Activated CD4-positive, CD25-positive, alpha-beta regulatory T cell (primary cell): ENCODE data around the gene SPTA1.
"Not testable (repeated sequence)": the region's sequence is repeated elsewhere in the genome, so short reads cannot be mapped to it uniquely, and the experiment has no call there.

Source experiments
- DNase-seq, 4 experiments: peaks; one replicate each; lab custom pipeline; 2025; lab: John Stamatoyannopoulos, UW

SPTA1 gene

DNA sequence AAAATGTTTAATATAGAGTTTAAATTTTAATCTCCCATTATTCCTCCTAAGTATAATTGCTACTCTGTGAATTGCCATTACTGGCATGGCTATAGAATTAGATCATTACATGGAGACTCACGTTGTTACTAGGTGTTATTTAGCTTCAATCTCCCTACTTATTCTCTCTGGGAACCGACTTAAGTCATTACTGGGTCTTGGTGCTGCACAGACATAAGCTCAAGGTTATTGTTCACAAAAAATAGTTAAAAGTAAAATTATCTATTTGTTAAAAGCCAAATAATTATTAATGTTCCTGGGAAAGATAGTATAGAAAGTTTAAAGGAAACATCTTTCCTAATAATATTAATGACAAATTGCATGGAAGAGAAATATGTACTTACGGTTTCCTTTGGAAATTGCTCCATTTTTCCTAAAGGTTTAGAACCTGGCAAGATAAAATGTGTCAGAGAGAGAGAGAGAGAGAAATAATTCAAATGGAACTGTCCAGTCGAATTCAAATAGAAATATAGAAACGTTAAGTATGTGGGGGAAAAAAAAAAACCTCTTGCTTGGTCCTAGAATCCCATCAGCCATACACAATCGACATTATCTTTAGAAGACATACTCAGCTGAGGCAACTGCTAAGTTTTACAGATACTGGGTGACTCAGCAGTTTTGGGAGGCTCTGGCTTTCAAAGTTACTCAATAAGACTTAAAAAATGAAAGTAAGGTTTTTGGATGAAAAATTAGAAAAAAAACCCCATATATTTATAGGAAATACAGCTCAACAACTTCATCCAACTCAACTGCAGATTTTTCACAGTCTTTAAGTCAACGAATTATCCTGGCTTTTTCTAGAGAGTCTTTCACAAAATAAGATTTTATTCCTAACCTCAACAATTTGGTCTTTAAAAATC is at the start of gene SPTA1:
Gene SPTA1, minus strand, starts transcription at position 605 of the 899 bp plus-strand sequence. Its CDS starts 198 bp downstream, at position 407.
- DNase-seq = no peak

DNA sequence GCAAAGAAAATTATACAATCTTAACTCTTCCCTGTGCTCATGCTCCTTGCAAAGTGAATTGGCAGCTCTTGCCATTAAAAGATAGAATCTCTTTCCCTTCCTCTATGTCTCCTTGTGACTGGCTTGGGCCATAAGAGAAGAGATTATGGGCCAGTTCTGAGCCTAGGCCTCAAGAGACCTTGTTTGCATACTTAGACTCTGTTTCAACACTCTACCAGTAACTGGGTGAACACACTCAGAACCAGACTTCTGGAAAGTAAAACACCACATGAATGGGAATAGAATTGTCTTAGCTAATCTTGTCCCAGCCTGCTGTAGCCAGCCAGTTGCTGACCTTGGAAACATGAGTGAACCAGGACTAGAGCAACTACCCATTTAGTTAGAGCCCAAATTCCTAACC is 49.3 kb upstream of the SPTA1 start:
- no peak for DNase-seq

DNA sequence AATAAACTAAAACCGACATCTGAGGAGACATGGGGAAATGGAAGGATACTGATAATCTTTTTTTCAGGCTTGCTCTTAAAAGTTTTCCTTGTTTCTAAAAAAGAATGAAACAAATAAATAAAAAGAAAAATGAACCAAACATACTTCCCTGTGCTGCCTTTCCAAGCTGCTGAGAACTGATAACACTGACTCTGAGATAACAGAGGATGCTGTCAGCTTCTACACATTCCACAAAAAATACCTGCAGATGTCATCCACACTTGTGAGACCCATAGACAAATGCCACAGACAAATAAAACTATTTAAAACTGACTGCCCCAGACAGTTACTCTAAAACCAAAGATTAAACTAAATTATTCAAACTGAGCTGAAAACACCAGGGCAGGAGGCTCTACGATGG is 46.0 kb upstream of the SPTA1 start:
- no peak for DNase-seq

DNA sequence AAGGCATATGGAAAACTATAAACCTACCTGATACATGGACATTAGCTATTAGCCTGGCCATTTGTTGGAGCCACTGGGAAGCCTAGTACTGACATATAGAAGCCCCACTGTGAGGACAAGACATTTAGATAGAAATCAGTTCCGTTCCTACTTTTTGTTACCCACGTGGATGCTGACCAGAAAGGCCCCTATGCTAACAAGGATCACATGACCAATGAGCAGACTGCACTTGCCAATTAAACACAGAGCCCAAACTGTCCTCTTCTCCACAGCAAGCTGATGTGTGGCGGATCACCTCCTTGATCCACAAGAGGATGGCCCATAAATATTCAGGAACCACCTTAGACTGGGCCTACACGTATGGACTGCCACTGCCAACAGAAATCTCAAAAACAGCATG is 45.2 kb upstream of the SPTA1 start:
- no peak for DNase-seq

DNA sequence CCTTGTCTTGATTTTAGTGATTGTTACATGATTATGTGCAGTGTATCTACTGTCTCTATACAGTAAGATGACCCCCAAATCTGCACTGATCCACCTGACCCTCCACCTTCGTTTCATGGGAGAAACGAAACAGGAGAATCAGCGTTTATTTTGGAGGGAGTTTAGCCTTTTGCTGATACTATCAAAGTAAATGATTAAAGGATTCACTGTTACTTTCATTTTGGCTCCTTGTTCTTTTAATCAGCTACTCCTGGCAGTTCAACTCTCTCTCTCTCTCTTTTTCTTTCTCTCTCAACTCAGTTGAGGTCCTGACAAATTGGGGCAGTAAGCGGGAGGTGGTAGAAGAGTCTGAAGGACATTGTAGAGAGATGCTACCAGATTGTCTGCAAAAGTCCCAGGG is 43.9 kb upstream of the SPTA1 start:
- DNase-seq = no peak

DNA sequence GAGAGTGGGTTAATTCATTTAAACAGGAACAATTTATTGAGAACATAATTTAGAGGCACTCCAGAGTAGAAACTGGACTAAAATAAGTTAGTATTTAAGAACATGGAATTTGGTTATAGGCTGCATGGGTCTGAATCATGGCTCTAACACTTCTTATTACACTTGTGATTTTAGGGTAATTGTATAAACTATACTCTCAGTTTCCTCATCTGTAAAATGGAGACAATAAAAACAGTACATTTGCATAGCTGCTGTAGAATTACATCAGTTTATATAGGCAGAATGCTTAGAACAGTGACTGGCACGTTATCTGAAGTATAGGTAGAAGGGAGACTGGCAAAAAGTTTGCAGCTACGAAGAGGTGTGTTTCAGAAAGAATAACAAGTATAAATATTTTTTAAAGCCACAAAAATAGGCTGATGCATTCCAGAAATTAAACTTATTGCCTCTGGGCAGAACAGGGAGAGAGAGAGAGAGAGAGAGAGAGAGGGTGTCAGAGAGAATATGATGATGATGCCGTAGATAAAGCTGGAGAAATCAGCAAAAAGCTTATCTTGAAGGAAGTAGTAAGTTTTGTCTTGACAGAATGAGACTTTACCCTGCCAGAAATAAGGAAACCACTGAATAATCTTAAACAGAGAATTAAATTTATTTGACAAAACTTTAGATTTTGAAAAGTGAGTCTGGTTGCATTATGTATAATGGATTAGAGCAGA is 42.2 kb upstream of the SPTA1 start:
- DNase-seq = no peak

DNA sequence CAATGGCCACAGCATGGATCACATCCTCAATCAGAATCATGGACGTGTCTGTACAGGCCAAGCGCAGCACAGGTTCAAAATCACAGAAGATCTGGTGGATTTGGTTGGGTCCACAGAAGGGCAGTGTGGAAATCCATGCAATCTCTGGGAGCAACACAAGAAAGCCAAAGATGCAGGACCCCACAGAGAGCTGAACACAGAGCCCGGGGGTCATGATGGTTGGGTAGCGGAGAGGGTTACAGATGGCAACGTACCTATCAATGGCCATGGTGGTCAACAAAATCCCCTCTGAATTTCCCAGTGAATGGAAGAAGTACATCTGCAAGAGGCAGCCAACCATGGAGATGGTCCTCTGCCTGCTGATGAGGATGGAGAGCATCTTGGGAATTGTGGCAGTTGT is 37.9 kb upstream of the SPTA1 start:
- DNase-seq = no peak

DNA sequence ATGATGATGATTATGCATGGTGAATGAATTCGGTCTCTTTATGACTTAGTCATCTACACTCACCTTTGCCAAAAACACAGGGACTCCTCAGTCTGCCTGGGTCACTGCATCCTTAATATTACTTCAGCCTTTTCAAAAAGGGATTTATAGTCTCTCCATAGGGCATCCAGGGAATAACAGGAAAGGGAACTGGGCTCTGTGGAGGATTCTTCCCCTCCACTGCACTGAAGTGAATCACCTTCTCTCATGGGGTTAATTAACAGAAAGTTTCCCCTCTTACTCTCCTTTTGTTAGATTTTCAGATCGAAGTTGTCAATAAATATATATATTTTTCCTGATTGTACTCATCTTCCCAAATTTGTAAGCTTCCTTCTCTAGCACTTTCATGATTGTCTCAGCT is 34.1 kb upstream of the SPTA1 start, which contains the start of gene OR6K3:
Gene OR6K3, minus strand, starts transcription at position 101 of the 400 bp plus-strand sequence. CDS start 2,605 bp downstream, outside the sequence.
- no peak for DNase-seq

DNA sequence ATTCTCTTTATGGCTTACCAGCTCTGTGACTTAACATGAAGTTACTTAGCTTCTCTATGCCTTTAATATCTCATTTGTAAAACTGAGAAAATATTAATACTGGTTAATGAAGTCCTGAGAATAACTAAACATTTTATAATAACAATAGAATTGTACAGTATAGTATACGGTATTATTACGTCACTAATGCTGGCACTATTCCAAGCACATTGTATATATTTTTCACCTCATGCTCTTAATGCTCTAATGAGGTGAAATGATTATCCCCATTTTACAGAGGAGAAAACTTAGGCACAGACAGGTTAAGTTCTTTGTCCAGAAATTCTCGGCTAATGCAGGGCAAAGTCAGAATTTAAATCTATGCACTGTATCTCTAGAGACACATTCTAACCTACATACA is 33.1 kb upstream of the SPTA1 start:
- no peak for DNase-seq

DNA sequence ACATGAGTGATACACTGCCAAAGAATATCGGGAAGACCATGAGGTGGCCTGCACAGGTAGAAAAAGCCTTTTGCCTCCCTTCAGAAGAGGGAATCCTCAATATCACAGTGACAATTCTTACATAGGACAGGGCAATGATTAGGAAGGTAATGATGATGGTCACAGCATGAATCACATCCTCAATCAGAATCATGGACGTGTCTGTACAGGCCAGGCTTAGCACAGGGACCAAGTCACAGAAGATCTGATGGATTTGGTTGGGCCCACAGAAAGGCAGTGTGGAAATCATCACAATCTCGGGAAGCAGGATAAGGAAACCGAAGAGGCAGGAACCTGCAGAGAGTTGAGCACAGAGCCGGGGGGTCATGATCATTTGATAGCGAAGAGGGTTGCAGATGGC is 30.8 kb upstream of the SPTA1 start:
- no peak for DNase-seq

DNA sequence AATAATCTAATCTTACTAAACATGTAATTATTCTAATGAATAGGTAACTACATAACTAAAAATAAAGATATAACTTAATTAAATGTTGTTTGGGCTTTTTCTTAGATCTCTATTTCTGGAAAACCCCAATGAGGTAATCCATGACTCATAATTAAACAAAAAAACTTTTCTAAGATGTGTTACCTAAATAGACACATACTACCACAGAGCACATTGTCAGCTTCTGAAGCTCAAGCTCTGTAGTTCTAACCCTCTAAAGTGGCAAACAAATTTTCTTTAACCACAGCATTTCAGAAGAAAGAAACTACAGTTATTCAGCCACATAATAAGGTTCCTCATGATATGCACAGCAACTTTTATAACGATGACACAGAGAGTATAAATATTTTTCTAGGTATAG is 29.8 kb upstream of the SPTA1 start:
- DNase-seq = no peak

DNA sequence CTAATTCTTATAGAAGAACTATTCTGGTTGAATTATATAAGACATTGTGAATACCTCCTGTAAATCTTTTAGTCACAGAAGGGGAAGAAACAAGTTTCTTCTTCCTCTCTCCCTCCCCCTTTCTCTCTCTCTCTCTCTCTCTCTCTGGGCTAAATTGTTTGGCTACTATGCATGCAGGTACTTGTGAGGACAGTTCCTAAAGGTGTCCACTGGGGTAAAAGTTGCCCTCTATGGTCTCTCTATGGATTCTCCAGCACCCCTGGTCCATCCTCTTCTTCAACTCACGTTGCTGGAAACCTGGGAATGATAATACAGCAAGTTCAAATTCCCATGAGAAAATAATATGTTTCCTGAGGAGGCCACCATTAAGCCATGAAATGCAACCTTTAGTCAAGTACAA is 28.2 kb upstream of the SPTA1 start:
- DNase-seq = no peak

DNA sequence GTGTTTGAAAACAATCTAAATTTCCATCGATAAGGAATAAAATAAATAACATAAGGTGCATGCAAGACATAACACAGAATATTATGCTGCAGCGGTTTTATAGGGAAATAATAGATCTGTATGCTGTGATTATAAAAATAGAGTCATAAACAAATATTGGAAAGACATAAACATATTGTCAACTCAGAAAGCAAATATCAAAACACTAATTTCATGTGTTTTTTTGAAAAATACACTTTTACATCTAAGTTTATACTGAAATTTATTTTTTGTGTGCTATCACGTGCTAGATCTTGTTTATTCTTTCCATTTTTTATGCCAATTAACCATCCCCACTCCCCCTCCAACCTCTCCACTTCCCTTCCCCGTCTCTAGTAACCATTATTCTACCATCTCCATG is 24.6 kb upstream of the SPTA1 start:
- no peak for DNase-seq

DNA sequence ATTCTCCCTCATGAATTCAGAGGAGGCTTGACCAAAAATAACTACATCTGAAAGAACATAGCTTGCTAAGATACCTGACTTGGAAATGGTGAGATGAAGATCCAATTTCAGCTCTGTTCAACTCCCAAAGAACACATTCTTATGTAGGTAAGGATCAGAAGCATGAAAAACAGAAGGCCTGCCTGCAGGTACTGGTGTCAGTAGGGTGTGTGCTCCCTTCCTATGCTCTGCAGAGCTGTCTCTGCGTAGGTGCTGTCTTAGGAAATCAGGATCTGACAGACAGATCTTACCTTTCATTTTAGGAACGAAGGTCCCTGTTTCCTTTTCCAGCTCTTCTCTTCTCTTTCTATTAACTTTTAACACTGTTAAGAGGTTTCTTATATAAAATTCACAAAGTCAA is 19.6 kb upstream of the SPTA1 start:
- DNase-seq = no peak

DNA sequence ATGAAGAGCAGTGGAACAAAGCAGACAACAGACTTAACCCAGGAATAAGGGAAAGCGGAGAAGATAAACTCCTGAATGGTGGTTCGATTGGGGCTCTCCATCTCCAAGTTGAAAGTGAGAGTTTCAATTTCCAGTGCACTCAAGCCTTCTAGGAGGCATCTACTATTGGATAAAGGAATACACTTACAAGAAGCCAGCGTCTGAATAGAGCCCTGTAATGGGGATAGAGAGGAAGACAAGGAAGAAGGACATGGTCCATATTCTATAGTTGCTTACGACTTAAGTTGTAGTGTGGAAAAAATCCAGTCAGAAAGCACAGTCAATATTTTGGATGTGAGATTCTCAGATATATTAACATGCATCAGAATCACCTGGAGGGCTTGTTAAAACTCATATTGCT is 14.0 kb upstream of the SPTA1 start, which contains the start of gene OR6K2:
Gene OR6K2, minus strand, starts transcription at position 101 of the 400 bp plus-strand sequence. Its CDS starts 0 bp downstream, at position 101.
- DNase-seq = no peak

DNA sequence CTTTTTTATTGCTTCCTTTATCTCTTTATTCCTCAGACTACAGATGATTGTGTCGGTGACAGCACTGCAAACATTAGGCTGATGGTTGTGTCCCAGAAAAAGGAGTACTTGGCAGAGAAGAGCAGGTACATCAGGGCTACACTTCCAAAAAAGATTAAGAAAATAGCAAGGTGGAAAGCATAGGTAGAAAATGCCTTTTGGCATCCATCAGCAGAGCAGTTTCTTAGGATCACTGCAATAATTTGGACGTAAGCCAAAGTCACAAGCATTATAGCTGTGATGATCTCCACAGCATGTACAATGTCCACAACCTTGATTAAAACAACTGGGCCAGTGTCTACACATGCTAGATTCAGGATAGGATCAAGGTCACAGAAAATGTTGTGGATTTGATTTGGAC is 8.1 kb upstream of the SPTA1 start:
- no peak for DNase-seq

DNA sequence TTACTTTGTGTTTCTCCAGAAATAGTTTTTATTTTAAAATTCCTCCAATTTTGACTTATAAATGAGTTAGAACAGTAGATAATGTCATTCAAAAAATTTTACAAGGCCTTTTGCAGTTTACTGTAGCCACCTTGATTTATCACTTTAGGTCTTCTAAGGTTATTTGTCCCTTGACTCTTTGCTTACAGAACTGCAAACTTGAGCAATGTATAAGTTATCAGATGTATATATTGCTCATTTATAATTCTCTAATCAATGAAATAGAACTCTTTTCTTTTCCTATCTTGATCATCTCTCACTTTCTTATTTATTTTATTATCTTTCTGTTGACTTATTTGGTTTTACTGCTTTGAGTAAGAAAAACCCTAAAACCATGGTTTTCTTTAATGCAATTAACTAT is 5.8 kb upstream of the SPTA1 start:
- no peak for DNase-seq

DNA sequence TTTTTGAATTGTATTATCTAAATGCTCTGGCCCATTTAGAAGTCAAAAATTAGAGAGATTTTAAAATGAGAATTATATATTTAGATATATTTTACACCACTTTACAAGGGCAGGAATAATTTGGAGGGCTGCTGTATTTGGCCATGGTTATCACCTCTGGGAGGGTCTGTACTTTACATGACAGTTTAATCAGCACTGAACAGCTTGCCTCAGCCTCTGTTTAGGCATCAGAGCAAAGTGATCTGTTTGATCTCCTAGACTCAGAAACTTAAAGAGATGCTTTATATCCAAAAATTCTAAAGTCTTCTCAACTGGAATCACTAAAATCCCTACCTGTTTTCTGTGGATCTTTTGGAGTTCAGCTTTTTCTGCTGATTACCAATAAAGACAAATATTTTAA is 5.4 kb upstream of the SPTA1 start:
- DNase-seq = no peak

DNA sequence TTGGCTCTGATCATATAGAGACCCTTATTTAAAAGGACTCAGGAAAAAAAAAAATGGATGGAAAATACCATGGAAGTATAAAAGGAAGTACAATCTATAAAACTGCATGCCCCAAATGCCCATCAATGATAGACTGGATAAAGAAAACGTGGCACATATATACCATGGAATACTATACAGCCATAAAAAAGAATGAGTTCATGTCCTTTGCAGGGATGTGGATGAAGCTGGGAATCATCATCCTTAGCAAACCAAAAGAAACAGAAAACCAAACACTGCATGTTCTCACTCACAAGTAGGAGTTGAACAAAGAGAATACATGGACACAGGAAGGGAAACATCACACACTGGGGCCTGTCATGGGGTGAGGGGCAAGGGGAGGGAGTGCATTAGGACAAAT is 4.6 kb upstream of the SPTA1 start:
- DNase-seq = not testable (repeated sequence)

DNA sequence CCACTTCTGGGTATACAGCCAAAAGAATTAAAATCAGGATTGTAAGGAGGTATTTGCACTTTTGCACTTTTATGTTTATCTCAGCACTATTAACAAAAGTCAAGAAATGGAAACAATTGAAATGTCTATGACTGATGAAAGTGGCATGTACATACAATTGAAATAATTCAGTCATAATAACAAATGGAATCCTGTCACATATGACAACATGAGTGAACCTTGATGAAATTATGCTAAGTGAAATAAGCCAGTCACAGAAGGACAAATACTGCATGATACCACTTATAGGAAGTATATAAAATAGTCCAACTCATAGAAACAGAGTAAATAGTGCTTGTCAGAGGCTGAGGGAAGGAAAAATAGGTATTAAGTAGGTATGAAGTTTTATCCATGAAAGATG is 3.4 kb upstream of the SPTA1 start:
- DNase-seq = no peak

DNA sequence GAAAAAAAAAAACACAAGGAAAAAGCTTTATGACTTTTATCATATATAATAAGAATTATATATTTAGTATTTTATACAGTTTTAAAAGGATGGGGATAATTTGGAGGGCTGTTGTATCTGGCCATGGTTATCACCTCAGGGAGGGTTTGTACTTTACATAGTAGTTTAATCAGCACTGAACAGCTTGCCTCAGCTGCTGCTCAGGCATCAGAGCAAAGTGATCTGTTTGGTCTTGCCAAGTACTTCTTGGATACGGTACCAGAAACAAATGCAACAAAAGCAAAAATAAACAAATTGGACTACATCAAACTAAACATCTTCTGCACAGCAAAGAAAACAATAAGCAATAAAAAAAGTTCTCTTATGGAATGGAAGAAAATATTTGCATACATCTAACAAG is 2.6 kb upstream of the SPTA1 start:
- DNase-seq = no peak

DNA sequence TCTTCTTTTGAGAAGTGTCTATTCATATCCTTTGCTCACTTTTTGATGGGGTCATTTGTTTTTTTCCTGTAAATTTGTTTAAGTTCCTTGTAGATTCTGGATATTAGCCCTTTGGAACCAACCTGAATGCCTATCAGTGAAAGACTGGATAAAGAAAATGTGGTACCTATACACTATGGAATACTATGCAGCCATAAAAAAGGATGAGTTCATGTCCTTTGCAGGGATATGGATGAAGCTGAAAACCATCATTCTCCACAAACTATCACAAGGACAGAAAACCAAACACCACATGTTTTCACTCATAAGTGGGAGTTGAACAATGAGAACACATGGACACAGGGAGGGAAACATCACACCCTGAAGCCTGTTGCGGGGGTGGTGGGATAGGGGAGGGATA is 1.8 kb upstream of the SPTA1 start:
- DNase-seq = not testable (repeated sequence)

DNA sequence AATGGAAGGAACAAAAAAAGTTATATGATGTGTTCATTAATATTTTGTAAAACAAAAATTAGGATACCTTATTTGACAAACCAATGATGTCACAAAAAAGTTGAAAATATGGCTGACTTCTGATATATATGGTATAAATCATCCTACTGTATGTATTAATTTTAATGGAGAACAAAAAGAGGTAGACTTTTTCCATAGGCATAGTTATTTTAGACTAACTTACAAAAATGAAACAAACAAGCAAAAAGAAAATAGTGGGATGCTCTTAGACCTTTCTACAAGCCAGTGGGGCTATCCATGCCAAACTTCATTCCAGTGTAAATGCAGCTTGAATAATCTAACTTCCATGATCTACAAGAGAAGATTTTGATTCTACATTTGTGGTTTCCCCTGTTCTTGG is 522 bp upstream of the SPTA1 start:
- DNase-seq = no peak
